OCI-LY1 (cell line): ENCODE measurements around the gene SLC35G2.

ENCODE experiments used
- EZH2 ChIP-seq: fragments of 200-600 bp; sonication (generic), shearing (Covaris generic); IDR thresholded peaks from 2 replicates; pipeline ENCODE4 v1.8.0; 2017; ENCODE audit warnings: borderline replicate concordance, mixed run types, mild to moderate bottlenecking, antibody characterized with exemption, low read length, moderate library complexity, mixed read lengths
- TF ChIP-seq, protein P1 (sequence below): fragments of 200-600 bp; sonication (generic), shearing (Covaris generic); IDR thresholded peaks from 2 replicates; pipeline ENCODE4 v1.5.1; 2017; ENCODE audit warnings: mild to moderate bottlenecking, antibody characterized with exemption, low read length, moderate library complexity, mixed read lengths

DNA sequence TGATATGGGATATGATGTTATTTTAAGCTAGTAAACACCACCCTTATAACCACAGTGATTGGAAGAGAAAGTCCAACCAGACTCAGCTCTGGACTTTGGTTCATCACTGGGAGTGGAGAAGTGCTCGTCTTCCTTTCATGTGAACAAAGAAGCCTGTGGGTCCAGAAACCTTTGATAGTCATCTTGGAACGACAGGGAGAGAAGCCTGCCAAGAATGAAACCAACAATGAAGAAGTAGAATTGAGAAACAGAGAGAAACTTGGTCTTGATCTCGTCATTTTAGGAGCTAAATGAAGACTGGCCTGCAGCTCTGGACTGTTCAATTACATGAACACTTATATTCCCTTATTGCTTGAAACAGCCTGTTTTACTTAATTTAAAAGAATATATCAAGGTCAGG is 13.1 kb upstream of the SLC35G2 start:
- TF ChIP-seq EZH2, result no peak
- TF ChIP-seq, protein P1, sequence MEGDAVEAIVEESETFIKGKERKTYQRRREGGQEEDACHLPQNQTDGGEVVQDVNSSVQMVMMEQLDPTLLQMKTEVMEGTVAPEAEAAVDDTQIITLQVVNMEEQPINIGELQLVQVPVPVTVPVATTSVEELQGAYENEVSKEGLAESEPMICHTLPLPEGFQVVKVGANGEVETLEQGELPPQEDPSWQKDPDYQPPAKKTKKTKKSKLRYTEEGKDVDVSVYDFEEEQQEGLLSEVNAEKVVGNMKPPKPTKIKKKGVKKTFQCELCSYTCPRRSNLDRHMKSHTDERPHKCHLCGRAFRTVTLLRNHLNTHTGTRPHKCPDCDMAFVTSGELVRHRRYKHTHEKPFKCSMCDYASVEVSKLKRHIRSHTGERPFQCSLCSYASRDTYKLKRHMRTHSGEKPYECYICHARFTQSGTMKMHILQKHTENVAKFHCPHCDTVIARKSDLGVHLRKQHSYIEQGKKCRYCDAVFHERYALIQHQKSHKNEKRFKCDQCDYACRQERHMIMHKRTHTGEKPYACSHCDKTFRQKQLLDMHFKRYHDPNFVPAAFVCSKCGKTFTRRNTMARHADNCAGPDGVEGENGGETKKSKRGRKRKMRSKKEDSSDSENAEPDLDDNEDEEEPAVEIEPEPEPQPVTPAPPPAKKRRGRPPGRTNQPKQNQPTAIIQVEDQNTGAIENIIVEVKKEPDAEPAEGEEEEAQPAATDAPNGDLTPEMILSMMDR, result no peak
